Measurements from ENCODE around the gene SDC1. TPM values are rescaled to one million over a fixed set of nuclear protein-coding genes. Genes with fewer than 3 reads are reported as not detected.
A peak's percentile ranks its signal among the peaks of the same experiment; 100 is the strongest.
"Not testable (repeated sequence)": the region's sequence is repeated elsewhere in the genome, so short reads cannot be mapped to it uniquely, and the experiment has no call there.

SDC1 gene
- total and polyA plus RNA-seq, 4 donors: 0.66 to 5.4 (median 1.4) TPM

GRCh38 chr2:20247084-20247483, 22.2 kb upstream of the SDC1 start:
- DNase-seq (no peak), ATAC-seq (ENCODE audit: low FRiP score) (peak; percentile 43)
- Histone ChIP-seq H3K27ac (ENCODE audit: low read depth in 1 of 2, low read length in 2 of 2) (no peak overlapping the region), H3K27me3 (ENCODE audit: control insufficient read depth in 1 of 2, insufficient read depth in 2 of 2, low read length in 1 of 2) (no peaks in the 10 kb centered on the region), H3K4me1 (ENCODE audit: control insufficient read depth in 1 of 2, insufficient read depth in 2 of 2, low read length in 2 of 2) (no peaks in the 10 kb centered on the region), H3K9me3 (ENCODE audit: control insufficient read depth, low read length) (no peaks in the 10 kb centered on the region), H3K36me3 (ENCODE audit: control insufficient read depth in 1 of 2, insufficient read depth in 2 of 2, low read length in 1 of 2) (no peaks in the 10 kb centered on the region), H3K4me3 (ENCODE audit: low read length in 2 of 2) (no peak overlapping the region)
- intact Hi-C loops (cut with DNase I): no loop called here
- WGBS, 2 donors: 97 to 100% methylated on average over 1 of the region's 1 CpG

GRCh38 chr2:20243637-20244036, 18.7 kb upstream of the SDC1 start:
- ATAC-seq (ENCODE audit: low FRiP score); H3K27ac ChIP-seq (ENCODE audit: low read depth in 1 of 2, low read length in 2 of 2); H3K9me3 ChIP-seq (ENCODE audit: control insufficient read depth, low read length); H3K27me3 ChIP-seq (ENCODE audit: control insufficient read depth in 1 of 2, insufficient read depth in 2 of 2, low read length in 1 of 2); H3K36me3 ChIP-seq (ENCODE audit: control insufficient read depth in 1 of 2, insufficient read depth in 2 of 2, low read length in 1 of 2); H3K4me3 ChIP-seq (ENCODE audit: low read length in 2 of 2); DNase-seq; H3K4me1 ChIP-seq (ENCODE audit: control insufficient read depth in 1 of 2, insufficient read depth in 2 of 2, low read length in 2 of 2); intact Hi-C loops (cut with DNase I): not testable (repeated sequence)
- WGBS, 2 donors: 92 to 93% methylated on average over 5 of the region's 5 CpGs

GRCh38 chr2:20242727-20243377, 17.9 kb upstream of the SDC1 start:
- intact Hi-C loops (cut with DNase I): no loop called here
- WGBS, 2 donors: 68 to 78% methylated on average over 9 of the region's 9 CpGs
- DNase-seq (no peak), ATAC-seq (ENCODE audit: low FRiP score) (no peak)
- Histone ChIP-seq H3K36me3 (ENCODE audit: control insufficient read depth in 1 of 2, insufficient read depth in 2 of 2, low read length in 1 of 2) (no peaks in the 10 kb centered on the region), H3K4me3 (ENCODE audit: low read length in 2 of 2) (no peak overlapping the region), H3K9me3 (ENCODE audit: control insufficient read depth, low read length) (no peaks in the 10 kb centered on the region), H3K27me3 (ENCODE audit: control insufficient read depth in 1 of 2, insufficient read depth in 2 of 2, low read length in 1 of 2) (no peaks in the 10 kb centered on the region), H3K4me1 (ENCODE audit: control insufficient read depth in 1 of 2, insufficient read depth in 2 of 2, low read length in 2 of 2) (no peaks in the 10 kb centered on the region), H3K27ac (ENCODE audit: low read depth in 1 of 2, low read length in 2 of 2) (no peak overlapping the region)

- ATAC-seq (ENCODE audit: low FRiP score): no peak
- Histone ChIP-seq H3K27me3 (ENCODE audit: control insufficient read depth in 1 of 2, insufficient read depth in 2 of 2, low read length in 1 of 2) (no peaks in the 10 kb centered on the region), H3K9me3 (ENCODE audit: control insufficient read depth, low read length) (no peaks in the 10 kb centered on the region), H3K4me3 (ENCODE audit: low read length in 2 of 2) (no peak overlapping the region), H3K4me1 (ENCODE audit: control insufficient read depth in 1 of 2, insufficient read depth in 2 of 2, low read length in 2 of 2) (no peaks in the 10 kb centered on the region), H3K36me3 (ENCODE audit: control insufficient read depth in 1 of 2, insufficient read depth in 2 of 2, low read length in 1 of 2) (no peaks in the 10 kb centered on the region), H3K27ac (ENCODE audit: low read depth in 1 of 2, low read length in 2 of 2) (no peak overlapping the region)
- 41 to 47% methylated on average over 41 to 43 of the region's 43 CpGs for WGBS, 2 donors
- intact Hi-C loops (cut with DNase I): no loop called here
- no peak for DNase-seq
These were observed 17.2 kb upstream of the SDC1 start for GRCh38 chr2:20241973-20242726.

- H3K4me3 ChIP-seq (ENCODE audit: low read length in 2 of 2); H3K36me3 ChIP-seq (ENCODE audit: control insufficient read depth in 1 of 2, insufficient read depth in 2 of 2, low read length in 1 of 2); H3K27ac ChIP-seq (ENCODE audit: low read depth in 1 of 2, low read length in 2 of 2); DNase-seq; H3K27me3 ChIP-seq (ENCODE audit: control insufficient read depth in 1 of 2, insufficient read depth in 2 of 2, low read length in 1 of 2); intact Hi-C loops (cut with DNase I); H3K4me1 ChIP-seq (ENCODE audit: control insufficient read depth in 1 of 2, insufficient read depth in 2 of 2, low read length in 2 of 2); H3K9me3 ChIP-seq (ENCODE audit: control insufficient read depth, low read length); ATAC-seq (ENCODE audit: low FRiP score): not testable (repeated sequence)
- 92 to 94% methylated on average over 6 of the region's 6 CpGs for WGBS, 2 donors
These were observed 15.4 kb upstream of the SDC1 start for GRCh38 chr2:20240291-20240690.

GRCh38 chr2:20236496-20236895, 11.6 kb upstream of the SDC1 start:
- Histone ChIP-seq H3K27ac (ENCODE audit: low read depth in 1 of 2, low read length in 2 of 2) (no peak overlapping the region), H3K36me3 (ENCODE audit: control insufficient read depth in 1 of 2, insufficient read depth in 2 of 2, low read length in 1 of 2) (no peaks in the 10 kb centered on the region), H3K4me1 (ENCODE audit: control insufficient read depth in 1 of 2, insufficient read depth in 2 of 2, low read length in 2 of 2) (no peaks in the 10 kb centered on the region), H3K4me3 (ENCODE audit: low read length in 2 of 2) (no peak overlapping the region), H3K9me3 (ENCODE audit: control insufficient read depth, low read length) (no peaks in the 10 kb centered on the region), H3K27me3 (ENCODE audit: control insufficient read depth in 1 of 2, insufficient read depth in 2 of 2, low read length in 1 of 2) (no peaks in the 10 kb centered on the region)
- intact Hi-C loops (cut with DNase I): no loop called here
- 81% methylated on average over 5 of the region's 5 CpGs for WGBS, 2 donors
- DNase-seq: no peak
- ATAC-seq (ENCODE audit: low FRiP score): no peak

- no peaks in the 10 kb centered on the region for H3K36me3 ChIP-seq (ENCODE audit: control insufficient read depth in 1 of 2, insufficient read depth in 2 of 2, low read length in 1 of 2)
- intact Hi-C loops (cut with DNase I): no loop called here
- H3K9me3 ChIP-seq (ENCODE audit: control insufficient read depth, low read length): no peaks in the 10 kb centered on the region
- H3K27me3 ChIP-seq (ENCODE audit: control insufficient read depth in 1 of 2, insufficient read depth in 2 of 2, low read length in 1 of 2): no peaks in the 10 kb centered on the region
- no peaks in the 10 kb centered on the region for H3K4me1 ChIP-seq (ENCODE audit: control insufficient read depth in 1 of 2, insufficient read depth in 2 of 2, low read length in 2 of 2)
- no peak for DNase-seq
- no peak overlapping the region for H3K27ac ChIP-seq (ENCODE audit: low read depth in 1 of 2, low read length in 2 of 2)
- H3K4me3 ChIP-seq (ENCODE audit: low read length in 2 of 2): no peak overlapping the region
- peak; percentile 22 for ATAC-seq (ENCODE audit: low FRiP score)
- WGBS, 2 donors: 84% methylated on average over 10 of the region's 10 CpGs
These were observed 10.8 kb upstream of the SDC1 start for GRCh38 chr2:20235655-20236305.

GRCh38 chr2:20234597-20234996, 9.7 kb upstream of the SDC1 start:
- 79 to 80% methylated on average over 2 of the region's 2 CpGs for WGBS, 2 donors
- H3K36me3 ChIP-seq (ENCODE audit: control insufficient read depth in 1 of 2, insufficient read depth in 2 of 2, low read length in 1 of 2); H3K4me3 ChIP-seq (ENCODE audit: low read length in 2 of 2); H3K27me3 ChIP-seq (ENCODE audit: control insufficient read depth in 1 of 2, insufficient read depth in 2 of 2, low read length in 1 of 2); ATAC-seq (ENCODE audit: low FRiP score); H3K27ac ChIP-seq (ENCODE audit: low read depth in 1 of 2, low read length in 2 of 2); H3K9me3 ChIP-seq (ENCODE audit: control insufficient read depth, low read length); intact Hi-C loops (cut with DNase I); DNase-seq; H3K4me1 ChIP-seq (ENCODE audit: control insufficient read depth in 1 of 2, insufficient read depth in 2 of 2, low read length in 2 of 2): not testable (repeated sequence)

- Histone ChIP-seq H3K27me3 (ENCODE audit: control insufficient read depth in 1 of 2, insufficient read depth in 2 of 2, low read length in 1 of 2) (no peaks in the 10 kb centered on the region), H3K36me3 (ENCODE audit: control insufficient read depth in 1 of 2, insufficient read depth in 2 of 2, low read length in 1 of 2) (no peaks in the 10 kb centered on the region), H3K4me1 (ENCODE audit: control insufficient read depth in 1 of 2, insufficient read depth in 2 of 2, low read length in 2 of 2) (no peaks in the 10 kb centered on the region), H3K4me3 (ENCODE audit: low read length in 2 of 2) (no peak overlapping the region), H3K27ac (ENCODE audit: low read depth in 1 of 2, low read length in 2 of 2) (no peak overlapping the region), H3K9me3 (ENCODE audit: control insufficient read depth, low read length) (no peaks in the 10 kb centered on the region)
- DNase-seq (peak in 1 of 2 donors; percentile 37), ATAC-seq (ENCODE audit: low FRiP score) (no peak)
- 95 to 96% methylated on average over 5 of the region's 5 CpGs for WGBS, 2 donors
- intact Hi-C loops (cut with DNase I): no loop called here
These were observed 7.9 kb upstream of the SDC1 start for GRCh38 chr2:20232837-20233207.

All from aorta (tissue), 5 donors.